HG03469 (cell line): ENCODE data around the gene SIRPD.
"Not testable (repeated sequence)": the region's sequence is repeated elsewhere in the genome, so short reads cannot be mapped to it uniquely, and the experiment has no call there.

Experiments used
- ATAC-seq: cut with Tn5 transposase; IDR thresholded peaks from one replicate; pipeline ENCODE4 v1.9.1; 2021; ENCODE audit warnings: mild to moderate bottlenecking, moderate library complexity, moderate number of reproducible peaks; ENCODE audit not compliant: unreplicated experiment

SIRPD gene

DNA sequence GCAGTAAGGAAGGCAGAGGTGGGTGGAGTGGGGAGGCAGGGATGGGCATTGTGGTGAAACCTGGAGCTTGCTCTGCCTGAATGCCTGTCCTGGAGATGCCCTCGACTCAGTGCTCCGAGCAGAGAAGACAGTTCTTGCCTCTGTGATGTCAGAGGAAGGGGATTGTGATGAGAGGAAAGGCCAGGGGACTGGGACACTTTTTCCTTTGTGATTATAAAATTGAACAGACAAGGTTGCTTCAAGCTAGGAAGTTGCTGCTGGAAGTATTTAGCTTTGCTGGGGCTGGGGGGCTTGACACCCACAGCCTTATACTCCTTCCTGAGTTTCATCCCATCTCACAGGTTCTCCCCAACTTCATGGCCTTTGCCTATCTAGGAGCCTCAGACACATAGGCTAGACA is at the start of gene SIRPD:
Gene SIRPD (minus strand): TSS at position 101 of the 400 bp plus-strand sequence. CDS start 52 bp downstream, at position 49.
- no peak for ATAC-seq

DNA sequence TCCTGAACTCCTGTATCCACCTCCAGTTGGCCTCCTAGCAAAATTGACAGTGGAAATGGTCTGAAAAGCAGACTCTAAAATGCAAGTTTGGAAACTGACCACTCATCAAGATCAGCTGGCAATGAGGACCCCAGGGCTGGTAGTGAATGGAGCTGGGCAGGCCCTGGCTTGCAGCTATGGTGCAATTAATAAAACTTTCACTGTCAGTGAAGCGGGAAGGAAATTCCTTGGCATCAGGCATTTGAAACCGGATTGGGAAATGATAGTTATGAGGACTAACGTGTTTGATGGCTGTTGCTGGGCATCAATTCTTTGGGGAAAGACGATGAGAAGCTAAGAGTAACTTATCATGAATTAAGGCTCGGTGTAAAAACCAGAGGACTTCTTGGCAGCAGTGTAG is 43.2 kb upstream of the SIRPD start:
- no peak for ATAC-seq

DNA sequence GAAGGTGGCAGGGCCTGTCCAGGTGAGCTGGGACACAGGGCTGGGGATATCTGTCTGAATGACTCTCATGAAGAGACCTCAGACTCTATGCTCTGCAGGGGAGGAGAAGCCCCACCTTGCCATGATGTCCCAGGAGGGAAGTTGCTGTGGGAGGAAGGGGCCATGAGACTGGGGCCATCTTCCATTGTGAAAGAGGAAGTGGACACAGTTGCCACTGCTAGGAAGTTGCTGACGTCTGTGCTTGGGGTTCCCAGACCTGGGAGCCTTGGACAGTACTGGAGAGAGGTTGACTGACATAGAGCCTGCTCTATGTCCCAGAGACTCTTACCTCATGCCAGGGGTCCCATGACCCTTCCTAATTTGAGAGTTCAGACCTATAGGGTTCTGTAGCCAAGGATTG is 37.8 kb upstream of the SIRPD start:
- ATAC-seq, result no peak

DNA sequence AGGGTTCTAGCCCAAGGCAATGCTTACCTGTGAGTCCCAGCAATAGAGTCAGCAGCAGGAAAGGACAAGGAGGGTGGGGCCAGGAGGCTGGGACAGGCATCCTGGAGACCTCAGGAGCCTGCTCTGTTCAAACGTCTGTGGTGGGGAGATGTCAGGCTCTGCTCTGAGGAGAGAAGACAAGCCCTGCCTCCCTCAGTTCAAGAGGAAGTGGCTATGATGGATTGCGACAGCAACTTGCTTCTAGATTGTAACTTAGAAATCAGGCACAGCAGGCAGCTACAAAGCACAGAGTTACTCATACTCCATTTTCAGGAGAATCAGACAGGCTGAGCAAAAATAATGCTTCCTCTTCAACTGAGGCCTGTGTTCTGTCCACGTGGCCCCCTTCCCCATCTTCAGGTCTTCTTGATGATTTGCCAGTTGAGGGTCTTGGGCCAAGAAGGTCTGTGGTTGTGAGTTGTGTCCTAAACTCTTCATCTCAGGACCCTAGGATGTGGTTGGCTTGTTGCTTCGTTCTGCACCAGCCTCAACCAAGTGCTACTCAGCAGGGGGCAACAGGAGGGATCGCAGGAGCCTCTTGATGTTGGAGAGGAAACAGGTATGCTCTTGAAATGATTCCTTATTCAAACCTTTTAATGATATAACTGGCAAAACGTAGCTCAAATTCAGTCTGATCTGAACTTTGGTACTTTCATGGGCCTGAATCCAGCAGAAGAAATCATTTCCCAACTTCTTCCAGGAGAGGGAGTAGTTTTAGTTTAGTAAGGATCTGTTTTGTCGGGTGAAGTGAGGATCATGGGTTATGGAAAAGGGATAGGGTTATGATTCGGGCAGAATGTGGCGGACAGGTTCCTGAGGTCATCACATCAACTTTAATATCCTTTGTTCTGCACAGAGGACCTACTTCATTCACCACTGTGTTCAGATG is 31.3 kb upstream of the SIRPD start:
- ATAC-seq, result no peak

DNA sequence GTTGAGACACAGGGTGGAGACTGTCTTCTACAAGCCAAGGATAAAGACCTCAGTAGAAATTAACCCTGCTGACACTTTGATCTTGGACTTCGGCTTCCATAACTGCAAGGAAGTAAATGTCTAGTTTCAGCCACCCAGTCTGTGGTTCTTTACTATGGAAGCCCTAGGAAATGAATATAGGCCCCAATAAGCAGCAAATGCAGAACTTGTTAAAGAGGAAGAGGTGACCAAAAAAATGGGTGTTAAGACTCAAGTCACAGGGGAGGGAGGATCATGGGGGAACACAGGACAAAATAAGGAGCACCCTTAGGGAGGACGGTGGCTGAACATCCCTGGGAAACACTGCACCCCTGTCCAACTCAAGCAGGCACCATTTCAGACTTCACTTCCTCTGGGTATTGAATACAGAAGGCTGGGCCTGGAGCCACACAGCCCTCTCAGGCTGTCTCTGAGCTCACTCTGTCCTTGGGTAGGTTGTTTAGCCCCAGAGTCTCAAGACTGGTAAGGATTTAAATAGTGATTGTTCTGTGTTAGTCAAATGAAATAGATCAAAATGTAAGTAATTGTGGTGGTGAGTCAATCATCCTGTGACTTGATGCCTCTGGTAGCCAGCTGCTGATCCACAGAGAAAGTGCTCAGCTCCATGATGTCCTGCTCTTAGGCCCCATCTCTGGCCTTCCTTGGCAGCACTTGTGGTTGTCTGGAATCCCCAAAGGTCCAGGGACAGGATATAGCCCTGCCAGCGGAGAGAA is 30.5 kb upstream of the SIRPD start:
- no peak for ATAC-seq

DNA sequence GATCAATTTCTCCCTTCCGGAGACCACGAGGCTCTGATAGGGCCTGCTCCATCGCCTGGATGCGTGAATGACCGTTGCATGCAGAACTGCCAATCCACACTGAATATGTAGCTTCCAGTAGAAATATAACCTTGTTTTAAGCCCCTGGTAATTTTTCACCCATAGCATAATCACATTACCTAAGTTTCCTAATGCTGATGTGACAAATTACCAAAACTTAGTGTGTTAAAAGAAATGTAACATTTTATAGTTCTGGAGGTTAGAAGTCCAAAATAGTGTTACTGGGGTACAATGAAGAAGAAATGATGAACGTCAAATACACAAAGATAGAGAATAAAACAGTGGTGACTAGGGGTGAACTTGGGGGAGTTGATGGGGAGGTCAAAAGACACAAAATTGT is 22.0 kb upstream of the SIRPD start:
- no peak for ATAC-seq

DNA sequence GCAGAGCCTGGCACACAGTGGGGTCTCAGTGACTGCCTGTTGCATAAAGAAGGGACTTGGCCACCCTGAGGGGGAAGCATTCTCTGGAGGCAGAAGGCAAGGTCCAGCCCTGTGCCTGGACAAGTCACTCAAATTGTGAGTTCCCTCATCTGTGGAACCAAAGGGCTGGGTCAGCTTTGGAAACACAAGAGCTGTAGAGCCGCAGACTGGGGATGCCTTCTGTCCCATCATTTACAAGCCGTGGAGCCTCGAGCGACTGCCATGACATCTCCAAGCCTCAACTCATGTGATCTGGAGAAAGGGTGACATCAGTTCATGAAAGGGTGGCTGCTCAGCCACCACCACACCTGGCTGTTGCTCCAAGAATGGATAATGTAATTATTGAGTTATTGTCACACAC is 20.4 kb upstream of the SIRPD start:
- ATAC-seq, result no peak

DNA sequence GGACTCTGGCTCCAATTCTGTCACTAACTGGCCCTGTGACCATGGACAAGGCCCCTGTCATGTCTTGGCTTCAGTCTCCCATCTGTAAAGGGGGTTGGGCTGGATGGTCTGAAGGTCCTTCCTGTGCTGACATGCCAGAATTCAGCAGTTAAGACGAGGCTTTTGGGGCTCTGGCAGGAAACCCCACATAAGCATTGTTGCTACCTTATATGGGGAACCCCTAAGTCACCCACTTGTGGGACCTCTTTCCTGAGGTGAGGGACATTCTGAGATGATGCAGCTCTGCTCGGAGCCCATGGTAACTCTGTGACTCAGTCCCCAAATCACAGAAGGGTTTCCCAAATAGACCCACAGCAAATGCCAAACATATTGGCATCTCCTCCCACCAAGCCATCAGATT is 19.8 kb upstream of the SIRPD start:
- ATAC-seq, result not testable (repeated sequence)

DNA sequence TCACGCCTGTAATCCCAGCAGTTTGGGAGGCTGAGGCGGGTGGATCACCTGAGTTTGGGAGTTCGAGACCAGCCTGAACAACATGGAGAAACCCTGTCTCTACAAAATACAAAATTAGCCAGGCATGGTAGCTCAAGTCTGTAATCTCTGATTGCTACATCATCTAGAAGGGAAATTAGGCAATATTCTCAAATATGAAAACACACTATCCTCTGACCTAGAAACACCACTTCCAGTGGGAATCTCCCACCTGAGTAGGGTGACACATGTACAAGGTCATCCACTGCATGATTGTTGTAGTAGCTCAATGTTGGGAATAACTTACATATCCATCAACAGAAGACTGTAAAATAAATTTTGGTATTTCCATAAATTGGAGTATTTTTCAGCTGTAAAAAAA is 19.1 kb upstream of the SIRPD start:
- ATAC-seq, result no peak

DNA sequence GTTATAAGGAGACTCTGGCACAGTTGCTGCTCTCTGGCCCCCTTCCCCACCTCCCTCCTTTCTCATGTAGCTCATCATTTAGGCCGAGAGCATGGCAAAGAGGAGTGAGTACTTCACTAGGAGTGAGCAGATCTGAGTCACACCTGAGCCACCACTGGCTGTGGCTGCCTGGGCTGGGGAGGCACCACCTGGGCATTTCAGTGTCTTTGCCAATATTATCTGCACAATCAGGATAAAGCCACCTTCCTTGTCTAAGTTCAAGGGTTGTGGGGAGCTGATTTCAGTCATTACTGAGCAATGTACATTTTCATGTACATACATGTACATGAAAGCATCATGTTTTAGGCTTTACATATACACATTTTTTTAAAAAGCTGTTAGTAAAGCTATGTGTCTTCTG is 18.5 kb upstream of the SIRPD start:
- not testable (repeated sequence) for ATAC-seq

DNA sequence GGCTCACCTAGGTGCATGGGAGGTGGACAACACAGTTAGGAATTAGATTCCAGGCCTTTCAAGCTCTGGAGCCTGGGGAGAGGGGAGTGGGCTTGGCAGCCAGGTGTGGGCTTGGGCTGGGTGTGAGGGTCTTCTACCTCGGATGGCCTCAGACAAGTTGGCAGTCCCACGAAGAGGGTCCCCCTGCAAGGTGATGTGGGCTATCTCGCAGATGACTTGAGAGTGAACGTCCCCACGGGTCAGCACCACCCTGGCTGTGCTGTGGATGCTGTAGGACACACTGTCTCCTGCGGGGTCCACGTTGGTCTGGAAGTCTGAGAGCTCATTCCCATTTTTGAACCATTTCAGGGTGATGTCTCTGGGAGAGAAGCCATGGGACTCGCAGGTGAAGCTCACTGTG is 14.1 kb upstream of the SIRPD start:
- ATAC-seq, result not testable (repeated sequence)

DNA sequence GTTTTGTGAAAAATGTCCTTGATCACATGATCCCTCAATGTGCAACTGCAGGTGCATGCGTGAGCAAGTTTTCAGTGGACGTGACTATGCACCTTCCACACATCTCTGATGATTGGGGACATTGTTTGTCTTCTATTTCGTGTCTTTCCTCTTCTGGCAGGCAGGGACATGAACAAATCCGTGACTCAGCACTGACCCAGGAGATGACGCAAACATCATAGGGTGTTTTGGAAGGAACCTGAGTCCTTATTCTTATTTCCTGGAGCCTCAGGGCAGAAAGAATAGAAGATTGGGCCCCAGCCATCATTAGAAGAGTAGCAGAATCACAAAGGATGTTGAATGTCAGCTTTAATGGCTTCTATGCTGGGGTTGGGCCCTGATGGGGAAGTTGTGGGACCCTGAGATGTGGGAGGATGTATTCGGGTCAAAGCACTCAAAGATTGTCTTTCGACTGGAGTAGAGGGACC is 11.9 kb upstream of the SIRPD start:
- no peak for ATAC-seq

DNA sequence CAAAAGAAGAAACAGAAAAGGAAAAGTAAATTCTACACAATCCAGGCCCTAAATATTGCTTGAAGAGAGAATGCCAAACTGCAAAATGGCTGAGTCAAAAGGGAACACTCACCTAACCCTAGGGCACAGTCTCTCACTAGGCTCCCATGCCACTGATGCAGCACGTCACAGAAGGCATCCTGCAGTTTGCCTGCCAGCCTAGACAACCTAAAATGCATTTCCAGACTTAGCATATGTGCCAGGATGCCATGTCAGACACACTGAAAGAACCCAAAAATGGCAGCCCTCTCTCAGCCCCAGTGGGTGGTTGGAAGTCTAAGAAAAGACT is 10.6 kb upstream of the SIRPD start:
- ATAC-seq, result no peak

DNA sequence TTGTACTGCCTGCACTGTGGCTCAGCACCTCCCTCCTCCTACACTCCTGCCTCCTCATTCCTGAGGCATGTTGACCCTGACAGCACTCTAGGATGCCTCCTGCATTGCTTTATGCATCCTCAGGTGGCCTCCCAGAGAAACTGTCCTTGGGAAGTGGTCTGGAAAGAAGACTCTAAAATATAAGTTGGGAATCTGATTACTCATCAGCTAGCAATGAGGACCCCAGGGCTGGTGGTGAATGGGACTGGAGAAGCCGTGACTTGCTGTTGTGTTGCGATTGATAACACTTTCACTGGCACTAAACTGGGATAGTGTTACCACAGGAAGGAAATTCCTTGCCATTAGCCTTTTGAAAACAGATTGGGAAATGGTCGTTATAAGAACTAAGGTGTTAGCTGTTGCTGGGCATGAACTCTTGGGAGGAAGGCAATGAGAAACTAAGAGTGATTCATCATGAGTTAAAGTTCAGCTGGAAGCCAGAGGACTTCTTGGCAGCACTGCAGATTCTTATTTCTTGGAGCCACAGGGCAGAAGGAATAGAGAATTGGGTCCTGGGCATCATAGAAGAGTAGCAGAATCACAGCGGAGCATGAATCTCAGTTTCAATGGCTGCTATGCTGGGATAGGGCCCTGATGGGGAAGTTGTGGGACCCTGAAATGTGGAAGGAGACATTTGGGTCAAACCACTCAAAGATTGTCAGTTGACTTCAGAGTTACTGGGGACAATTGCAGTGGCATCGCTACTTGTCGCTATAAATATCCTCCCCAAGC is 10.1 kb upstream of the SIRPD start:
- no peak for ATAC-seq

DNA sequence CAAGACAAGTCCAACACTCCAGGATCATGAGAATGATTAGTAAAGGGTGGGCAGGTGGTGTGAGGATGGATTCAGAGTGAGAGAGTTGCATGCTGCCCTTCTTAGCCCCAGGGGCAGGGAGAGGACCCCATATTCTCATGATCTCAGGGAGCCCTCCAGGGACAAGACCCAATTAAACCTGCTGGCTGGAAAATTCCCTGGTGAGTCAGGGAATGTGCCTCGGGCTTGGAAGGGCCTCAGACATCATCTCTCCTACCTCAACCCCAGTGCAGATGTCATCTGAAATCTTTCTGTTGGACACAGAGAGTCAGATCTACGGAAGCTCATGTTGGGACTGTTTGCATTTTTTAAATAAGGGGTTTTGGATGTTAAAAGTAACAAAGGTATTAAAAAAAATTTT is 9.2 kb upstream of the SIRPD start:
- no peak for ATAC-seq

DNA sequence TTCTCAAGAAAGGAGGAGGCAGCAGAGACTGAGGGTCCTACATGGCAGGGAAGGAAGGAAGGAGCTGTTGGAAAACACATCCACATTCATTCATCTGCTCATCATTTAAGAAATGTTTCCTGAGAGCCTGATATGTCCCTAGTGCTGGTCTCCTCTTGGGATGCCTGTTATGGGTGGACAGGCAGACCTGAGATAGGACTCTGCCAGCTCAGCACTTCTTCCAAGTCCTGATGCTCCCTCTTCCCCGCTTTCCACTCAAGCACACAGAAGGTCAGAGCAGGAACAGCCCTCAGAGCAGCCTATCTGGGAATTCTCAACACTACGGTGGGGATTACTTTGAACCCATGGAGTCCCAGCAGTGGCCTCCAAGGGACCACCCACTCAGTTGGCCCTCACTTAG is 8.0 kb upstream of the SIRPD start:
- no peak for ATAC-seq

DNA sequence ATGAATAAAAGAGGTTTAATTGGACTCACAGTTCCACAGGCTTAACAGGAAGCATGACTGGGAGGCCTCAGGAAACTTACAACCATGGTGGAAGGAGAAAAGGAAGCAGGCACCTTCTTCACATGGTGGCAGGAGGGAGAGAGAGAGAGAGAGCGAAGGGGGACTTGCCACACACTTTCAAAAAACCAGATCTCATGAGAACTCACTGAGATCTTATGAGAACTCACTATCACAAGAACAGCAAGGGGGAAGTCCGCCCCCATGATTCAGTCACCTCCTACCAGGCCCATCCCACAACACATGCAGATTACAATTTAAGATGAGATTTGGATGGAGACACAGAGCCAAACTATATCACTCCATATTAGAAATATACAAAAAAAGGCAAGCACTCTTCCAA is 6.1 kb upstream of the SIRPD start:
- ATAC-seq, result no peak

DNA sequence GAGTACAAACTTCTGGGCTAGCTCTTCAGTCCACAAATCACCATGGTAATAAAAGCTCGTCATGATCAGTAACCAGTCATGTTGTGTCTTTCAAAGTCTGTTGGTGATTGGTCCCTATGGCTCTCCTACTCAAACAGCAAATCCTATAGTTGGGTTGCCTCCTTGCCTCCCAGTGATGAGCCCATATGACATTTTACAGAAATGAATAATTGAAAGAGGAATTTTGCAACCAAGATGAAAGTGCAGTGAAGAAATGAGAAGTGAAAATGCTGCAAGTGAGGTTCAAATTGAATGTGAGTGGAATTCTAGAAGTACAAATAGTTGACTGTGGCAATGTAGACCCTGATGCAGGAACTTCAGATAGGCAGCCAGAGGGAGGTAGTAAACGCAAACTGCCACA is 5.1 kb upstream of the SIRPD start:
- ATAC-seq, result no peak

DNA sequence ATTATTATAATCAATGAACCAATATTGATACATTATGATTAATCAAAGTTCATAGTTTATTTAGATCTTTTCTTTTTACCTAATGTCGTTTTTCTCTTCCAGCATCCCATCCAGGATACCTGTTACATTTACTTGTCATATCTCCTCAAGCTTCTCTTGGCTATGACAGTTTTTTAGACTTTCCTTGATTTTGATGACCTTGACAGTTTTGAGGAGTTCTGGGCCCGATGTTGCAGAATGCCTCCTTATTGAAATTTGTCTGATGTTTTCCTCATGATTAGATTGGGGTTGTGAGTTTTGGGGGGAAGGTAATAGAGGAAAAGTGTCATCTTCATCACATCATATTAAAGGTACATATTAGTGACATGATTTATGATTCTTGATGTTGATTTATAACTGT is 3.8 kb upstream of the SIRPD start:
- ATAC-seq, result no peak

DNA sequence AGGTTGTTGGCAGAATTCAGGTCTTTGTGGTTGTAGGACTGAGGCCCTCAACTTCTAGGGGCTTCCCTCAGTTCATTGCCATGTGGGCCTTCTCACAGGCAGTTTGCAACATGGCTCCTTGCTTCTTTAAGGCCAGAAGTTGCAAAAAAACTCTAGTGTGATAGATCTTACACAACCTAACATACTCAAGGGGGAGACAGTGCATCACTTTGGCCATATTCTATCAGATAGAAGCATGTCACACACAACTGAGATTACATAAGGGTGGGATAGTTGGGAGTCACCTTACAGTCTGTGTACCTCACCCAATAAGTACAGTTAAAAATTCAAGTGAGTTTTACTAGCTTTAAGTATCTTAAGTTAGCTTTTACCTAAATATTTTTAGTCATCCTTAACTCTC is 1.6 kb downstream of the SIRPD start:
- ATAC-seq, result no peak

DNA sequence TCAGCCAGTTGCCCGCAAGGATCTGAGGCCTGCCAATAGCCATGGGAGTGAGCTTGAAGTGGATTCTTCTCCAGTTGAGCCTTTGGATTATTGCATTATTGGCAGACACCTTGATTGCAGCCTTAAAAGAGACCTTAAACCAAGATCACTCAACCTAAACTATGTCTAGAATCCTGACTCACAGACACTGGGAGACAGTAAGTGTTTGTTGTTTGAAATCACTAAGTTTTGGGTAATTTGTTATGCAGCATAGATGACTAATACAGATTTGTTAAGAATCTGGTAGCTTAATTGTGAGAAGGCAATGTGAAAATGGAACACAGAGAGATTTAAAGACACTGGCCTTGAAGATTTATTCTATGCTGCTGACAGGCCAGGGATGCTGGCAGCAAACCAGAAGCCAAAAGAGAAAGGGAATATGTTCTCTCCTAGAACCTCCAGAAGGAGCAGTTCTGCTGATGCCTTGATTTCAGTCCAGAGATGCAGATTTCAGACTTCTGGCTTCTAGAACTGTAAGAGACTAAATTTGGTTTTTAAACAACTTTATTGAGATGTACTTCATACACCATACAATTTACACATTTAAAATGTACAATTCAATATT is 17.6 kb downstream of the SIRPD start:
- no peak for ATAC-seq
